ENCODE measurements around the gene PPP2R1B. TPM values are rescaled to one million over a fixed set of nuclear protein-coding genes. Genes with fewer than 3 reads are reported as not detected.
A peak's percentile ranks its signal among the peaks of the same experiment; 100 is the strongest.

Gene PPP2R1B
- total RNA-seq, 1 experiment from 2014 or later, result 29.7 TPM

DNA sequence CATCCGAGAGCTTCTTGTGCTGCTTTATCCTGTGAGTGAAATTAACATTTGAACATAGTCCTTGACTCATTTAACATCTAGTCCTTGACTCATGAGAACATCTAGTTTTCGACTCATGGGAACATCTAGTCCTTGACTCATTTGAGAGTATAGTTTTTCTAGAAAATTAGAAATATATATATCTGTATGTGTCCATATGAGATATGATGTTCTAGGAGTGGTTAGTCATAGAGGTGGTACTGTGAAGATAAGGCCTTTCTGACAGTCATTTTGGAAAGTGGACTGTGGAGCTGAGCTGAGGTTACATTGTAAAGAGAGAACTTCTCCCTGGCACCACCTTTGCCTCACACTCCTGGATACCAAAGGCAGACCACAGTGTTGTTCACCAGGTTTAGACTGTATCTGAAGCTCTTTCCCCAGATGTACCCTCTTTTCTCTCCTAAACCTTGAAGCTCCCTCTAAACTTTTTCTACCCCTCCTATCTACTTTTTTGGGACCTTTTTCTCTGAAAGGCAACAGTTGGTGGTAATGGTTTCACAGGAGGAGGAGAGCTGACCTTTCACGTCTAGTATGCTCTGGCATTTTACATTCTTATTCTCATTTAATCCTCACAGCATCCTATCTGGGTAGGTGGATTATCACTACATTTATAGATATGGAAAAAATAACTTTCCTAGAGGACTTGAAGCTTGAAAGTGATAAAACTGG, 67.2 kb downstream of the PPP2R1B start:
- Histone ChIP-seq H3K4me1 (replicated peaks) (peaks cover 15% of the 10 kb centered on the region), H3K27me3 (replicated peaks) (no peaks in the 10 kb centered on the region), H3K4me3 (no peak overlapping the region), H3K36me3 (no peaks in the 10 kb centered on the region; the same call in 1 of the 2 replicates), H3K27ac (no peak overlapping the region), H3K9me3 (replicated peaks) (no peaks in the 10 kb centered on the region)
- no peak for DNase-seq (ENCODE audit: low read depth in 1 of 2, low spot score in 2 of 2)

DNA sequence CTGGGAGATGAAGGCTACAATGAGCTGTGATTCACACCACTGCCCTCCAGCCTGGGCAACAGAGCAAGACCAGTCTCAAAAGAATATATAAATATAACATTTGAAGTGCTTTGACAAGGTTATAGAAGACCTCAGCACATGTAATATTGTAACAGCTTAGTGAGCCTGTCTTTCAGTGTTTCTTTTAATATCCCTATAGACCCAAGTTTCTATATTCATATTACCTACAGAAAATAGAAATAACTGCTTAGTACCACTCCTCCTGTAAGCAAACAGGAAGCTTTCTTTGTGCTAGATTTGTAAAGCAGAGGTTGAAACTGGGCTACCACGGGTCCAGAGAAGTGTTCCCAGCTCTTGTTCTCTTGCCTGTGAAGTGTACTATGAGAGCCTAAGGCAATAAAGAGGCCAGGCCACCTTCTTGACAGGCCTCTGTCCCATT, 68.2 kb downstream of the PPP2R1B start:
- no peak overlapping the region for H3K27ac ChIP-seq
- H3K4me1 ChIP-seq (replicated peaks), result peaks cover 15% of the 10 kb centered on the region
- H3K36me3 ChIP-seq, result no peaks in the 10 kb centered on the region
- no peaks in the 10 kb centered on the region for H3K27me3 ChIP-seq (replicated peaks)
- no peak for DNase-seq (ENCODE audit: low read depth in 1 of 2, low spot score in 2 of 2)
- H3K4me3 ChIP-seq, result no peak overlapping the region
- no peaks in the 10 kb centered on the region for H3K9me3 ChIP-seq (replicated peaks)

DNA sequence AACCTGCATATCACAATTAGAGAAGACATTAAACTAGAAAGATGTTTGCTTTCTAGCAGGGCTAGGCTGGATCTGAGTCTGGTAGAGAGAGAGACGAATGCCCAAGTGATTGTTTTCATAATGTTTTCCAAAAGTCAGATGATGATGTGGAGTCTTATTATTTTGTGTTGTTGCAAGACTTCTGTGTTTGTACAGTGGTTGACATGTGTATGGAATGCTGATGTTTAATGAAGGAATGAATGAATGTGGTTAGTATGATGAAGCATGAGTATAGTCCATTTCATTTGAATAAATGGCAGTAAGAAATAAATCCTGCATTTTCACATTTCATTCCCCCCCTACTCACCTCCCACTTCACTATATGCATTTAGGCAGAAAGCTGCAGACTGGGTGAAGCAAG, 69.6 kb downstream of the PPP2R1B start:
- Histone ChIP-seq H3K36me3 (no peaks in the 10 kb centered on the region), H3K9me3 (replicated peaks) (no peaks in the 10 kb centered on the region), H3K27ac (no peak overlapping the region), H3K27me3 (replicated peaks) (no peaks in the 10 kb centered on the region), H3K4me1 (replicated peaks) (peaks cover 15% of the 10 kb centered on the region), H3K4me3 (no peak overlapping the region)
- DNase-seq (ENCODE audit: low read depth in 1 of 2, low spot score in 2 of 2), result no peak

DNA sequence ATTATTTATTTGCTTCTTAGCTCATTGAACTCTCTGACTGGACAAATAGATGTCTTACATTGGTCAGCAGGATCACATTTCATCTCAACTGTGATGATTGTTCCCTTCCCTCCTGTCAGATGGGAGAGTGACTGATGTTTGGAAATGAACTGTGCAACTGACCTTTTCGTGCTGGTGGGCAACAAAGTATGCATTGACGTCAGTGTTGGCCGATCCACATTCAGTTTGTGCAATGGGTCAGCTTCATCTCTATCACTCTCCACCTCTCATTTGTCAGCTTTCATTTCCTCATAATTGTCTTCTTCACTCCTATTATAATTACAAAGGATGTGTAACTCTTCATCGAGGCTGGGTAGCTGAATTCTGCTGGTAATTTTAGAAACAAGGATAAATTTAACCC, 71.3 kb downstream of the PPP2R1B start:
- no peak for DNase-seq (ENCODE audit: low read depth in 1 of 2, low spot score in 2 of 2)
- H3K4me1 ChIP-seq (replicated peaks), result peaks cover 15% of the 10 kb centered on the region
- no peaks in the 10 kb centered on the region for H3K36me3 ChIP-seq
- peak overlapping the region; percentile 19; the same call in 1 of the 2 replicates for H3K27ac ChIP-seq
- H3K27me3 ChIP-seq (replicated peaks), result no peaks in the 10 kb centered on the region
- no peak overlapping the region for H3K4me3 ChIP-seq
- H3K9me3 ChIP-seq (replicated peaks), result no peaks in the 10 kb centered on the region

DNA sequence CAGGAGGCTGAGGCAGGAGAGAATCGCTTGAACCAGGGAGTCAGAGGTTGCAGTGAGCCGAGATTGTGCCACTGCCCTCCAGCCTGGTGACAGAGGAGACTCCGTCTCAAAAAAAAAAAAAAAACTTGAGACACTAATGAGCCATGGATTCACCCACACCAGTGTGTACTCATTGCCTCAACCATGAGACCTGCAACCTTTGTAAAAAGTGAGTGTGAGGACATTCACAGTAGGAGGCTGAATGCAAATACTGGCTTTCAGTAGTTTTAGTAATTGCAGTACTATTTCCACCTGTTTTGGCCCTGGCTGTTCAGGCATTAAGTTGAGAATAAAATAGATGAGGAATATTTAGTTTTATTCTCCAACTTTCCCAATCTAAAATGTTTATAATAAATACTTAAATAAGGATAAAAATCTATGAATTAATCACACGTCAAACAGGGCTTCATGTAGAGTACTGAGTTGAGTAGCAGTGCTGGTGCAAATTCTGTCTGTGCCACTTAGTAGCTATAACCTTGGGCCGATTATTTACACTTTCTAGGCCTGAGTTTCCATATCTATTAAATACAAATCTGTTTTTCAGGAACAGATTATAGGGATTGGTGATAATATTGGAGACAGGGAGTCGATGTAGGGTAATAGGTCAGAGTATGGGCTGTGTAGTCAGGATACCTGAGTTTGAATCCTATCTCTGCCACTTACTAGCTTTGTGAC, 72.8 kb downstream of the PPP2R1B start:
- Histone ChIP-seq H3K4me1 (replicated peaks) (peaks cover 15% of the 10 kb centered on the region), H3K27ac (no peak overlapping the region), H3K9me3 (replicated peaks) (no peaks in the 10 kb centered on the region), H3K4me3 (no peak overlapping the region), H3K27me3 (replicated peaks) (no peaks in the 10 kb centered on the region), H3K36me3 (peaks cover 6% of the 10 kb centered on the region)
- DNase-seq (ENCODE audit: low read depth in 1 of 2, low spot score in 2 of 2), result no peak

DNA sequence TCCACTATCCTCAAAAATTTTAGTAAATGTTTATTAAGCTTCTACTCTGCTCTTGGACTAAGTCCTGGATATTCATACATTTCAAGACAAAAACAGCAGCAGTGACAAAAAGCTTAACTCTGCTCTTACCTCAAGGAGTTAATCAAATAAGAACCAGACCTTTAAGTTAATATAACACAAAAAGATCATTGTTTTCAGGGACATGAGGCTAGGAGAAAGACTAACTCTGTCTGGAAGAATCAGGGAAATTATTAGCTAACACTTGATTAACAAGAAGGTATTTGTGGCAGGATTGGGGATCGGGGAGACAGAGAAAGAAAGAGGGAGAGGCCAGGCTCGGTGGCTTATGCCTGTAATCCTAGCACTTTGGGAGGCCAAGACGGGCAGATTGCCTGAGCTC, 74.4 kb downstream of the PPP2R1B start:
- H3K36me3 ChIP-seq, result peaks cover 11% of the 10 kb centered on the region
- no peak for DNase-seq (ENCODE audit: low read depth in 1 of 2, low spot score in 2 of 2)
- H3K9me3 ChIP-seq (replicated peaks), result no peaks in the 10 kb centered on the region
- no peak overlapping the region for H3K27ac ChIP-seq
- H3K4me1 ChIP-seq (replicated peaks), result peaks cover 14% of the 10 kb centered on the region
- no peak overlapping the region for H3K4me3 ChIP-seq
- H3K27me3 ChIP-seq (replicated peaks), result no peaks in the 10 kb centered on the region

DNA sequence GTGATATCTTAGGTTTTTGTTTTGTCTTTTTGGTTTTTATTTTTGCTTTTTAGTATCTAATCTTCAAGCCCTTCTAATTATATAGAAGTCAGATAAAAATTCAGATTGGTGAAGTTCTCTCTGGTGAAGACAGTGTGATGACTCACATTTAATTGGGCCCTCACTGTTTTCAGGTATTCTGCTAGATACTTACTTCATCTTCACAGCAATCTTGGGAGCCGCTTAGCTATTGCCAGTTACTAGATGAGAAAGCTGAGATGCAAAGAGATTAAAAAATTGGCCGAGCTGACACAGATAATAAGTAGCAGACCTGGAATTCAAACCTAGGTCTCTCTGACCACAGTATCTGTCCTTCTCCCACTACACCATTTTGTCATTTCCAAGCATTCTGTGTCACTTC, 75.0 kb downstream of the PPP2R1B start:
- no peak for DNase-seq (ENCODE audit: low read depth in 1 of 2, low spot score in 2 of 2)
- peaks cover 11% of the 10 kb centered on the region for H3K36me3 ChIP-seq
- no peaks in the 10 kb centered on the region for H3K9me3 ChIP-seq (replicated peaks)
- peaks cover 8% of the 10 kb centered on the region for H3K4me1 ChIP-seq (replicated peaks)
- no peaks in the 10 kb centered on the region for H3K27me3 ChIP-seq (replicated peaks)
- no peak overlapping the region for H3K4me3 ChIP-seq
- no peak overlapping the region for H3K27ac ChIP-seq

DNA sequence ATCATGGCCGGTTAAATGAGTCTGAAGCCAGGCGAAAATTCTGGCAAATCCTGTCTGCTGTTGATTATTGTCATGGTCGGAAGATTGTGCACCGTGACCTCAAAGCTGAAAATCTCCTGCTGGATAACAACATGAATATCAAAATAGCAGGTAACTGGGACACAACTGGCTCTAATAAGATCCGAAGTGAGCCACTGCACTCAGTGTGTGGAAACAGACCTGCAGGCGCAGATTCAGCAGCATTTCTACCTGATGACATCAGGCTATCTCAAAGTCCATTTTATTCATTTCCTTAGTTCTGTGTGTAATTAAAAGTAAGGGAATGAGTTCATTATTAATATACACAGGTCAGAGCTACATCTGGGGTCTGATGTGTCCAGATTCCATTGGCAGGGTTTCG, 78.2 kb downstream of the PPP2R1B start:
- H3K9me3 ChIP-seq (replicated peaks), result no peaks in the 10 kb centered on the region
- no peaks in the 10 kb centered on the region for H3K4me1 ChIP-seq (replicated peaks)
- DNase-seq (ENCODE audit: low read depth in 1 of 2, low spot score in 2 of 2), result no peak
- peaks cover 11% of the 10 kb centered on the region for H3K36me3 ChIP-seq
- no peak overlapping the region for H3K4me3 ChIP-seq
- no peaks in the 10 kb centered on the region for H3K27me3 ChIP-seq (replicated peaks)
- no peak overlapping the region for H3K27ac ChIP-seq

DNA sequence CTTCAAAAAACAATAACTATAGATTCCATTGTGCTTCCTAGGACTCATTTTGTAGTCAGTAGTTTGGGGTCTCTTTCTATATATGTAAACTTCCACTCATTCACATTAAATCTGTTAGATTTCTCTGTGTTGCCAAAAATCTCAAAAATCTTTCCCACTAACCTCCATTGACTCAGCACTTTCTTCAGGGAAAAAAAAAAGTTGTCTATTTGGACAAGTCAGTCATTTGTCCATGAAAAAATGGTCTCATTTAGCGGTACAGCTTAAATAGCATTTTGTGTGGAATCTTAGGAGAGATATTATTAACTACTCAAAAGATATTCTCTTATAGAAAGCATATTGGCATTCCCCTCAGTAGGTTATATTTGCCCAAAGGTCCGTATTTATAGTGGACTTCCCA, 81.9 kb downstream of the PPP2R1B start:
- H3K9me3 ChIP-seq (replicated peaks), result no peaks in the 10 kb centered on the region
- H3K27me3 ChIP-seq (replicated peaks), result no peaks in the 10 kb centered on the region
- no peaks in the 10 kb centered on the region for H3K4me1 ChIP-seq (replicated peaks)
- no peak for DNase-seq (ENCODE audit: low read depth in 1 of 2, low spot score in 2 of 2)
- H3K4me3 ChIP-seq, result no peak overlapping the region
- peaks cover 11% of the 10 kb centered on the region for H3K36me3 ChIP-seq
- H3K27ac ChIP-seq, result no peak overlapping the region

DNA sequence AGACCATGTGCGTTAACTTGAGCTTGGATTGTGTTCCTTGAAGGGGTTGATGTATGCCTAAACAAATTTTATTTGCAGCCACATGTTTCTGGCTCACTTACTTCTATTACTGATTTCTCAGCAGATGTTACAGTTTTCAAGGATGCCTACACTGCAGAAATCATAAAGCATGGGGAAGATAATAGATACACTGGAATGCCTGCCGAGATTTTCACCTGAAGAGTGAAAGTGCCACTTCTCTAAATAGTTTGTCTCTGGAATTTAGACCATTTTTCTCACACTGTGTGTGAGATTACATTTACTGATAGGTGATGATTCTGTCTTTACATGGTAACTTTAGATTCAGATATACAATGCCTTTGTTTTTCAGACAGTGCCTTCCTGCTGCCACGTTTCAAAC, 82.4 kb downstream of the PPP2R1B start:
- Histone ChIP-seq H3K27ac (no peak overlapping the region), H3K36me3 (peaks cover 8% of the 10 kb centered on the region), H3K4me1 (replicated peaks) (no peaks in the 10 kb centered on the region), H3K9me3 (replicated peaks) (no peaks in the 10 kb centered on the region), H3K4me3 (no peak overlapping the region), H3K27me3 (replicated peaks) (no peaks in the 10 kb centered on the region)
- DNase-seq (ENCODE audit: low read depth in 1 of 2, low spot score in 2 of 2), result no peak

DNA sequence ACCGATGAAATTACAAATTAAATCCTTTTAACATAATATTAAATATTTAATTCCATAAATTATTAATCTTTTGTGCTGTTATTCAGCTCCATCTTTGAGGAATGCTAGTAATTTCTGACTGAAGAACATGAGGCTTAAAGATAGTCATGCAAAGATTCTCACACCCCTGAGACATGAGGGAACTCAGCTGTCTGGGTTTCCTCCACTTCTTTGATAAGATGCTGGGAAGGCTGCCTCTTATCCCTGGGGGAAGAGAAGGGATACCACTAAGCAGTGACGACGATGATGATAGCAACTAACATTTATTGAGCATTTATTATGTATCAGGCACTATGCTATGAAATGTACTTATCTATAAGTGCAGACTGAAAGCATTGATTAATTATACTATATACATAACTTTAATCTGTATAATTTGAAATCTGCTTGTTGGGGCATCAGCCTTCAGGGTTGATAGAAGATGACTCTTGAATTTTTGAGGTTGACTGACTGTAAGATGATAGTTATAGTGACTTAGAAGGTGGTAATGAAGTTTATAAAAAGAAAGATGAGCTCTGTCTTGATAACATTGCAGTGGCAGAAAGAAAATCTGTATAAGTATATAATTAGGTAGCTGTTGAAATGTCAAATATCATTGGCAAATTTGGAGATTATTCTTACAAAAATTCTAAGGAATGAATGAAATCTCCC, 85.6 kb downstream of the PPP2R1B start:
- no peaks in the 10 kb centered on the region; the same call in 1 of the 2 replicates for H3K36me3 ChIP-seq
- no peak overlapping the region for H3K27ac ChIP-seq

More for the DNA sequence above, 85.6 kb downstream of the PPP2R1B start:
- H3K4me3 ChIP-seq, result no peak overlapping the region
- no peak for DNase-seq (ENCODE audit: low read depth in 1 of 2, low spot score in 2 of 2)
- no peaks in the 10 kb centered on the region for H3K27me3 ChIP-seq (replicated peaks)
- peaks cover 14% of the 10 kb centered on the region for H3K4me1 ChIP-seq (replicated peaks)
- H3K9me3 ChIP-seq (replicated peaks), result no peaks in the 10 kb centered on the region
